H1 (cell line): ENCODE data around the gene IKZF2. TPM values are rescaled to one million over a fixed set of nuclear protein-coding genes. Genes with fewer than 3 reads are reported as not detected.

Experiments
- CBX5 ChIP-seq: fragments of 300-800, 300-1000 bp; sonication (generic); IDR thresholded peaks from 2 replicates; pipeline ENCODE4 v1.7.1; 2016; ENCODE audit warnings: antibody characterized with exemption, low read length, low read depth
- CEBPB ChIP-seq: IDR thresholded peaks from 2 replicates; pipeline ENCODE4 v1.6.1; 2012; ENCODE audit warnings: low read depth, low read length
- CHD7 ChIP-seq: fragments of 300-600 bp; sonication (generic); IDR thresholded peaks from 2 replicates; pipeline ENCODE4 v1.7.1; 2012; ENCODE audit warnings: low read length, moderate library complexity, mild to moderate bottlenecking, inconsistent platforms; ENCODE audit not compliant: insufficient replicate concordance
- EZH2 ChIP-seq: fragments of 200-600 bp; sonication (generic); IDR thresholded peaks from 2 replicates; pipeline ENCODE4 v1.7.1; 2012; ENCODE audit warnings: low read depth, mild to moderate bottlenecking, moderate library complexity, low read length, inconsistent platforms; ENCODE audit not compliant: severe bottlenecking
- FOSL1 ChIP-seq: IDR thresholded peaks from 2 replicates; pipeline ENCODE4 v1.6.1; 2011; ENCODE audit warnings: mild to moderate bottlenecking, low read depth, low read length, moderate library complexity; ENCODE audit not compliant: insufficient read depth
- GABPA ChIP-seq: IDR thresholded peaks from 2 replicates; pipeline ENCODE4 v1.6.1; 2011; ENCODE audit warnings: mild to moderate bottlenecking, low read length, moderate library complexity, borderline replicate concordance; ENCODE audit not compliant: insufficient read depth
- HDAC2 ChIP-seq, 2 experiments: fragments of 300-600 bp in 1 of 2; sonication (generic) in 1 of 2; IDR thresholded peaks; 2 replicates each; pipeline ENCODE4 v1.6.1; 2011 to 2012; ENCODE audit warnings: low read depth in 2 of 2, low read length in 2 of 2, mild to moderate bottlenecking in 2 of 2, moderate library complexity in 2 of 2, borderline replicate concordance in 1 of 2, inconsistent platforms in 1 of 2
- KDM5A ChIP-seq: fragments of 200-600 bp; IDR thresholded peaks from 2 replicates; pipeline ENCODE4 v1.7.1; 2012; ENCODE audit warnings: mild to moderate bottlenecking, low read length, inconsistent platforms, mixed read lengths
- NANOG ChIP-seq: IDR thresholded peaks from 2 replicates; pipeline ENCODE4 v1.6.1; 2011; ENCODE audit warnings: low read length, low read depth, mild to moderate bottlenecking, inconsistent platforms; ENCODE audit not compliant: insufficient read depth, poor library complexity, severe bottlenecking
- SUZ12 ChIP-seq: fragments of 200-600 bp; sonication (generic); IDR thresholded peaks from 2 replicates; pipeline ENCODE4 v1.6.1; 2012; ENCODE audit warnings: mild to moderate bottlenecking, inconsistent platforms, low read length, moderate library complexity, mixed read lengths
- polyA plus RNA-seq, 7 experiments: library from polyadenylated mRNA; depleted of rRNA in 3 of 7; stranded (reverse) in 5 of 7; unstranded in 2 of 7; fragments of >200 nt in 5 of 7; fragments of 200-250 nt in 2 of 7; gene quantifications; 1 replicate in 5 of 7; 2 replicates in 1 of 7; 4 replicates in 1 of 7; pipeline versions ENCODE4 v1.2.1 to v1.2.3, GENCODE V29; 2011 to 2013; ENCODE audit warnings: missing spikeins in 2 of 7, mixed read lengths in 2 of 7
- total RNA-seq: library from RNA; stranded (reverse); fragmentation: NEBNext Ultra II Directional; extraction: Animal tissue kit (Norgen Biotek cat#: 25700); gene quantifications from 2 replicates; pipeline ENCODE4 v1.2.1, GENCODE V29; 2021

The IKZF2 gene
- total and polyA plus RNA-seq, 2 of the 8 experiments (the other 6 are each of a cell fraction or from before 2014, with no cell fraction given) = 1.7 to 4.4 TPM

- TF ChIP-seq CHD7 = no peak
- TF ChIP-seq FOSL1 = no peak
- no peak for TF ChIP-seq GABPA
- no peak for TF ChIP-seq EZH2
- TF ChIP-seq SUZ12 = no peak
- TF ChIP-seq KDM5A = no peak
- TF ChIP-seq NANOG = no peak
- no peak for TF ChIP-seq CEBPB
- TF ChIP-seq CBX5 = no peak
- TF ChIP-seq HDAC2 (IDR thresholded peaks at IDR 0.05; ENCODE audit: borderline replicate concordance in 1 of 2, low read depth in 2 of 2, low read length in 2 of 2) = no peak
These were observed 176.1 kb downstream of the IKZF2 start (continued) for GRCh38 chr2:212975333-212975732.
